Vagina (tissue), 2 donors: Measurements from ENCODE around the gene ARID5B.

Source experiments
- CTCF ChIP-seq, 3 experiments: fragments of 450-650 bp in 2 of 3; fragments of 200-600 bp in 1 of 3; sonication (generic) in 1 of 3; IDR thresholded peaks; one replicate each; pipeline ENCODE4 v1.5.1; 2017 to 2019; ENCODE audit warnings: antibody characterized with exemption in 3 of 3, mild to moderate bottlenecking in 2 of 3, moderate library complexity in 2 of 3
- POLR2A ChIP-seq, 2 donors: fragments of 450-650 bp; IDR thresholded peaks; one replicate each; pipeline ENCODE4 v1.6.1; 2017; ENCODE audit warnings: antibody characterized with exemption in 2 of 2, mild to moderate bottlenecking in 2 of 2, moderate library complexity in 2 of 2
- POLR2AphosphoS5 ChIP-seq, 2 donors: sonication (generic); formaldehyde crosslinking; IDR thresholded peaks; one replicate each; pipeline ENCODE4 v1.9.0; 2017; ENCODE audit warnings: antibody characterized with exemption in 2 of 2, mild to moderate bottlenecking in 2 of 2, low read depth in 1 of 2; ENCODE audit not compliant: insufficient read depth in 1 of 2

- no peak for TF ChIP-seq POLR2A (IDR thresholded peaks at IDR 0.05)
- TF ChIP-seq CTCF (IDR thresholded peaks at IDR 0.05): no peak
- no peak for TF ChIP-seq POLR2AphosphoS5 (IDR thresholded peaks at IDR 0.05; ENCODE audit: insufficient read depth in 1 of 2, low read depth in 1 of 2)
Observed at GRCh38 chr10:61899663-61899996, 1.9 kb upstream of the ARID5B start.
